Esophagus squamous epithelium (tissue), 5 donors: ENCODE results near the gene DLGAP1. TPM values are rescaled to one million over a fixed set of nuclear protein-coding genes. Genes with fewer than 3 reads are reported as not detected.

Experiments
- DNase-seq: peaks from one replicate; lab custom pipeline; 2025; lab: John Stamatoyannopoulos, UW
- H3K27ac ChIP-seq, 4 donors: fragments of 200-600 bp; sonication (generic); one replicate each; pipeline ENCODE4 v1.5.1; 2016 to 2019; ENCODE audit warnings: mild to moderate bottlenecking in 1 of 4
- H3K27me3 ChIP-seq, 4 donors: fragments of 200-600 bp; sonication (generic); 1 replicate in 3 of 4; 2 replicates in 1 of 4; pipeline versions ENCODE4 v1.5.1 to v1.6.0; 2017 to 2021; ENCODE audit warnings: antibody characterized with exemption in 1 of 4
- H3K36me3 ChIP-seq, 3 donors: fragments of 200-600 bp; sonication (generic); one replicate each; pipeline ENCODE4 v1.5.1; 2016 to 2019
- H3K4me1 ChIP-seq, 3 donors: fragments of 200-600 bp; sonication (generic); one replicate each; pipeline ENCODE4 v1.5.1; 2017 to 2019
- H3K4me3 ChIP-seq, 4 donors: fragments of 200-600 bp; sonication (generic); 1 replicate in 3 of 4; 2 replicates in 1 of 4; pipeline ENCODE4 v1.5.1; 2016 to 2019; ENCODE audit warnings: mild to moderate bottlenecking in 2 of 4, moderate library complexity in 1 of 4
- H3K9me3 ChIP-seq, 3 donors: fragments of 200-600 bp; sonication (generic); one replicate each; pipeline ENCODE4 v1.5.1; 2016 to 2019
- POLR2A ChIP-seq, 4 donors: fragments of 450-650 bp; IDR thresholded peaks; one replicate each; pipeline ENCODE4 v1.6.1; 2017; ENCODE audit warnings: antibody characterized with exemption in 4 of 4, mild to moderate bottlenecking in 4 of 4, moderate library complexity in 3 of 4
- WGBS, 2 donors: methylation state at CpG; one replicate each; pipeline ENCODE4 v1.1.5; 2018; 5-methylcytosine and 5-hydroxymethylcytosine counted together
- intact Hi-C: fragments of 100-400 bp; cut with DNase I; formaldehyde crosslinking; loops from one replicate; pipeline ENCODE4 v1.15.0; 2022
- total RNA-seq, 4 donors: library from RNA; depleted of rRNA; stranded (reverse); fragments of >200 nt; gene quantifications; one replicate each; pipeline ENCODE4 v1.1.0, GENCODE V29; 2016
- TF ChIP-seq, protein P1 (sequence below), 6 experiments: fragments of 450-650 bp in 4 of 6; fragments of 200-600 bp in 2 of 6; sonication (generic) in 2 of 6; IDR thresholded peaks; one replicate each; pipeline ENCODE4 v1.5.1; 2016 to 2019; ENCODE audit warnings: antibody characterized with exemption in 6 of 6, mild to moderate bottlenecking in 4 of 6, moderate library complexity in 4 of 6
- donor health status: DM: yes; HTN: yes; CAD: no.

DLGAP1 gene
- total RNA-seq, 4 donors from 2014 or later = 0.09 to 1.5 (median 0.52) TPM

- TF ChIP-seq, protein P1, sequence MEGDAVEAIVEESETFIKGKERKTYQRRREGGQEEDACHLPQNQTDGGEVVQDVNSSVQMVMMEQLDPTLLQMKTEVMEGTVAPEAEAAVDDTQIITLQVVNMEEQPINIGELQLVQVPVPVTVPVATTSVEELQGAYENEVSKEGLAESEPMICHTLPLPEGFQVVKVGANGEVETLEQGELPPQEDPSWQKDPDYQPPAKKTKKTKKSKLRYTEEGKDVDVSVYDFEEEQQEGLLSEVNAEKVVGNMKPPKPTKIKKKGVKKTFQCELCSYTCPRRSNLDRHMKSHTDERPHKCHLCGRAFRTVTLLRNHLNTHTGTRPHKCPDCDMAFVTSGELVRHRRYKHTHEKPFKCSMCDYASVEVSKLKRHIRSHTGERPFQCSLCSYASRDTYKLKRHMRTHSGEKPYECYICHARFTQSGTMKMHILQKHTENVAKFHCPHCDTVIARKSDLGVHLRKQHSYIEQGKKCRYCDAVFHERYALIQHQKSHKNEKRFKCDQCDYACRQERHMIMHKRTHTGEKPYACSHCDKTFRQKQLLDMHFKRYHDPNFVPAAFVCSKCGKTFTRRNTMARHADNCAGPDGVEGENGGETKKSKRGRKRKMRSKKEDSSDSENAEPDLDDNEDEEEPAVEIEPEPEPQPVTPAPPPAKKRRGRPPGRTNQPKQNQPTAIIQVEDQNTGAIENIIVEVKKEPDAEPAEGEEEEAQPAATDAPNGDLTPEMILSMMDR (IDR thresholded peaks at IDR 0.05) = no peak
- no peak for TF ChIP-seq POLR2A (IDR thresholded peaks at IDR 0.05)
- DNase-seq = no peak
- Histone ChIP-seq H3K9me3 (no peaks in the 10 kb centered on the region), H3K4me1 (peaks cover 0 to 9% (median 0%) of the 10 kb centered on the region in 3 donors), H3K4me3 (no peak overlapping the region), H3K27me3 (no peaks in the 10 kb centered on the region), H3K27ac (no peak overlapping the region), H3K36me3 (no peaks in the 10 kb centered on the region)
- intact Hi-C loops = no loop called here
- whole genome bisulfite sequencing, 2 donors = 65 to 88% methylated on average over 4 of the region's 4 CpGs
These were observed 876.5 kb downstream of the DLGAP1 start for GRCh38 chr18:3578621-3579020.

DNA sequence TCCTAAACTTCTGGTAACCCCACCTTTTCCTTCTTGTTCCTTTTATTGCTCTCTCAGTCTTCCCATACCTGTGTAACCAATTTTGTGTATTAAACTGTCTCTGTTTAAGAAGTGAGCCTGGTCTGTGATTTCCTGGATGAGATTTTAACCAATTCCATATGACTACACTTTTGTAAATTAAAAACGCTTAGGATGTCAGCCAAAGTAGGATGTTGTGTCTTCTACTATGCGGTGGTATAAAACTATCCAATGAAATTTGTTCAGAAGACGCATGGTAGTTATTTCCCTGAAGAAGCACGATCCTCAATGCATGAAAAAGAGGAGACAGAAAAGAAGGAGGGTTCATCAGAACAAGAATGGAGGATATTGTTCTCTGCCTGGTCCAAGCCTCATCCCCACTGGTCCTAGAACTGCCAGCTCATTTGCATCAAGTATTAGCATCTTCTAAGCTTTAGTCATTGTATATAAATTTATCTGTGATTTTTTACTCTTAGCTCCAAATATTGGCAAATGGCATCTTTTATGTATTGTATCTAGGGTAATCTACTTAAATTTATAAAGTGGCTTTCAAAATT lies 877.7 kb downstream of the DLGAP1 start:
- no peaks in the 10 kb centered on the region for H3K27me3 ChIP-seq
- DNase-seq = no peak
- H3K4me3 ChIP-seq = no peak overlapping the region
- no peak for TF ChIP-seq POLR2A (IDR thresholded peaks at IDR 0.05)
- TF ChIP-seq, protein P1 (IDR thresholded peaks at IDR 0.05) = no peak
- WGBS, 2 donors = 97% methylated on average over 4 of the region's 4 CpGs
- no peak overlapping the region for H3K27ac ChIP-seq
- H3K4me1 ChIP-seq = no peaks in the 10 kb centered on the region
- intact Hi-C loops = no loop called here
- no peaks in the 10 kb centered on the region for H3K9me3 ChIP-seq
- H3K36me3 ChIP-seq = no peaks in the 10 kb centered on the region

GRCh38 chr18:3572761-3573160 lies 882.3 kb downstream of the DLGAP1 start:
- no peak overlapping the region for H3K4me3 ChIP-seq
- intact Hi-C loops = no loop called here
- no peaks in the 10 kb centered on the region for H3K4me1 ChIP-seq
- WGBS, 2 donors = 81 to 86% methylated on average over 1 of the region's 1 CpG
- H3K27me3 ChIP-seq = no peaks in the 10 kb centered on the region
- H3K36me3 ChIP-seq = no peaks in the 10 kb centered on the region
- no peak for TF ChIP-seq POLR2A (IDR thresholded peaks at IDR 0.05)
- TF ChIP-seq, protein P1 (IDR thresholded peaks at IDR 0.05) = no peak
- no peaks in the 10 kb centered on the region for H3K9me3 ChIP-seq
- H3K27ac ChIP-seq = no peak overlapping the region
- no peak for DNase-seq

- Histone ChIP-seq H3K9me3 (no peaks in the 10 kb centered on the region), H3K27me3 (no peaks in the 10 kb centered on the region), H3K27ac (no peak overlapping the region), H3K4me1 (no peaks in the 10 kb centered on the region), H3K36me3 (no peaks in the 10 kb centered on the region), H3K4me3 (no peak overlapping the region)
- intact Hi-C loops = no loop called here
- TF ChIP-seq, protein P1 (IDR thresholded peaks at IDR 0.05) = no peak
- TF ChIP-seq POLR2A (IDR thresholded peaks at IDR 0.05) = no peak
- no peak for DNase-seq
These were observed 888.3 kb downstream of the DLGAP1 start for GRCh38 chr18:3566851-3567250.

DNA sequence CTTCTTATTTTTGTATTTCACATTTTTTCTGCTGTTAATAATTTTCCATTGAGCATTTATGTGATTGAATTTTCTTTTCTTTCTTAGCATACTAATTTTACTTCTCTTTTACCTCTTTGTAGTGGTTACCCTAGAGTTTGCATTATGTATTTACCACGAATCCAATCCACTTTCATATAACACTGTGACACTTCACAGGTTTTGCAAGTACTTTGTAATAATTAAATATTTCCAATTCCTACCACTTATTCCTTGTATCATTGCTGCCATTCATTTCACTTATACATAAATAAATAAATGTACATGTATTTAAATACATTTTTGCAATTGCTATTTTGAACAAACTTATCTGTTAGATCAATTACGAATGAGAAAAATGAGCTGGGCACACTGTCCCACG lies 894.4 kb downstream of the DLGAP1 start:
- H3K36me3 ChIP-seq = no peaks in the 10 kb centered on the region
- TF ChIP-seq, protein P1 (IDR thresholded peaks at IDR 0.05) = no peak
- TF ChIP-seq POLR2A (IDR thresholded peaks at IDR 0.05) = no peak
- intact Hi-C loops = no loop called here
- no peak for DNase-seq
- H3K9me3 ChIP-seq = no peaks in the 10 kb centered on the region
- H3K27me3 ChIP-seq = no peaks in the 10 kb centered on the region
- WGBS, 2 donors = 56 to 58% methylated on average over 3 of the region's 3 CpGs
- no peaks in the 10 kb centered on the region for H3K4me1 ChIP-seq
- no peak overlapping the region for H3K4me3 ChIP-seq
- no peak overlapping the region for H3K27ac ChIP-seq
